ENCODE data around the gene CACNB3. TPM values are rescaled to one million over a fixed set of nuclear protein-coding genes. Genes with fewer than 3 reads are reported as not detected.

CACNB3 gene
- total and polyA plus RNA-seq, 9 of the 15 experiments (the other 6 are each of a cell fraction or from before 2014, with no cell fraction given) = 0.24 to 2.0 (median 1.5) TPM

DNA sequence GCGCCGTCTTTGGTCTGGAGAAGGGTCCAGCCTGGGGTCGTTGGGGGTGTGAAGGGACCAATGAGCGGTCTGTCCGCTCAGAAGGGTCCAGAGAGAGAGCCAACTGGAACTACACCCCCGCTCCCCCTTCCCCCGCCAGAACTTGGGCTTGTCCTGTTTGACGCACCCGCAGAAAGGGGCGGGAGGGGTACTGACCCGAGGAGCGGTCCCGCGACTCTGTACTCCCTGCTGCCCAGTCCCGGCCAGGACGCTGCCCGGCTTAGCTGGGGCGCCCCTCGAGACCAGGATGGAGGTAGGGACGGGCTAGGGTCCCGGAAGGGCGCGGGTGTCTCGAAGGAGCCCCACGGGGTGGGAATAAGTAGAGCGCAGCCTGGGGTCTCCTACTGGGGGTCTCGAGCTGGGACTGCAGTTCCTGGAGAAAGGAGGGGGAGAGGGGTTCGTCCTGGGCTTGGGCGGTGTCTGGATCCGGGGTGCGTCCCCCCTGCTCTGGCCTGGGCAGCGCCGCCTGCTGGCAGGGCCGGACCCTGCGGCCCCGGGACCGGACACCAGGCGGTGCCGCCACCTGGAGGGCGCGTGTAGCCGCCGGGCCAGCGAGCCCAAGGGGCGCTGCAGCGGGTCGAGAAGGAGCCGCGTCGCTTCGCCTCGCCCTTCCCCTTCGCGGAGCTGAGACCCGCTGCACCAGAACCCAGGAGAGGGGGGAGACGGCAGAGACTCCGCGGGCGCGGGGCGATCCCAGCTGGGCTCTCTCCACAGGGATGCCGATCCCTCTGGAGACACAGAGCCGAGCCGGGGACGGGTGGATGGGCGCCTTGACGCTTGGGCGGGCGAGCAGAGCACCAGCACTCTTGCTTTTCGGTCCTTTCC, 3.8 kb upstream of the CACNB3 start (continued):
- TF ChIP-seq NFXL1 (CRISPR knock-in tag; IDR thresholded peaks at IDR 0.05) (no peak), KDM1A (IDR thresholded peaks at IDR 0.05) (no peak), ZKSCAN8 (CRISPR knock-in tag; IDR thresholded peaks at IDR 0.05) (no peak), POLR2G (IDR thresholded peaks at IDR 0.05; ENCODE audit: low read depth, low read length) (peak; percentile 88), SAP30 (IDR thresholded peaks at IDR 0.05; ENCODE audit: borderline replicate concordance, insufficient read depth, low read depth, low read length, poor library complexity, severe bottlenecking) (no peak), CHD1 (IDR thresholded peaks at IDR 0.05; ENCODE audit: low read length) (peak; percentile 11), ZNF174 (CRISPR knock-in tag; IDR thresholded peaks at IDR 0.05) (no peak), ZNF324 (CRISPR knock-in tag; IDR thresholded peaks at IDR 0.05) (no peak), ZNF644 (tag; IDR thresholded peaks at IDR 0.05; ENCODE audit: low read depth) (no peak), MED1 (CRISPR knock-in tag; IDR thresholded peaks at IDR 0.05; ENCODE audit: borderline replicate concordance) (no peak)
- TF ChIP-seq, protein P1, sequence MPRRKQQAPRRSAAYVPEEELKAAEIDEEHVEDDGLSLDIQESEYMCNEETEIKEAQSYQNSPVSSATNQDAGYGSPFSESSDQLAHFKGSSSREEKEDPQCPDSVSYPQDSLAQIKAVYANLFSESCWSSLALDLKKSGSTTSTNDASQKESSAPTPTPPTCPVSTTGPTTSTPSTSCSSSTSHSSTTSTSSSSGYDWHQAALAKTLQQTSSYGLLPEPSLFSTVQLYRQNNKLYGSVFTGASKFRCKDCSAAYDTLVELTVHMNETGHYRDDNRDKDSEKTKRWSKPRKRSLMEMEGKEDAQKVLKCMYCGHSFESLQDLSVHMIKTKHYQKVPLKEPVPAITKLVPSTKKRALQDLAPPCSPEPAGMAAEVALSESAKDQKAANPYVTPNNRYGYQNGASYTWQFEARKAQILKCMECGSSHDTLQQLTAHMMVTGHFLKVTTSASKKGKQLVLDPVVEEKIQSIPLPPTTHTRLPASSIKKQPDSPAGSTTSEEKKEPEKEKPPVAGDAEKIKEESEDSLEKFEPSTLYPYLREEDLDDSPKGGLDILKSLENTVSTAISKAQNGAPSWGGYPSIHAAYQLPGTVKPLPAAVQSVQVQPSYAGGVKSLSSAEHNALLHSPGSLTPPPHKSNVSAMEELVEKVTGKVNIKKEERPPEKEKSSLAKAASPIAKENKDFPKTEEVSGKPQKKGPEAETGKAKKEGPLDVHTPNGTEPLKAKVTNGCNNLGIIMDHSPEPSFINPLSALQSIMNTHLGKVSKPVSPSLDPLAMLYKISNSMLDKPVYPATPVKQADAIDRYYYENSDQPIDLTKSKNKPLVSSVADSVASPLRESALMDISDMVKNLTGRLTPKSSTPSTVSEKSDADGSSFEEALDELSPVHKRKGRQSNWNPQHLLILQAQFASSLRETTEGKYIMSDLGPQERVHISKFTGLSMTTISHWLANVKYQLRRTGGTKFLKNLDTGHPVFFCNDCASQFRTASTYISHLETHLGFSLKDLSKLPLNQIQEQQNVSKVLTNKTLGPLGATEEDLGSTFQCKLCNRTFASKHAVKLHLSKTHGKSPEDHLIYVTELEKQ (CRISPR knock-in tag; IDR thresholded peaks at IDR 0.05) = no peak
- TF ChIP-seq, protein P2, sequence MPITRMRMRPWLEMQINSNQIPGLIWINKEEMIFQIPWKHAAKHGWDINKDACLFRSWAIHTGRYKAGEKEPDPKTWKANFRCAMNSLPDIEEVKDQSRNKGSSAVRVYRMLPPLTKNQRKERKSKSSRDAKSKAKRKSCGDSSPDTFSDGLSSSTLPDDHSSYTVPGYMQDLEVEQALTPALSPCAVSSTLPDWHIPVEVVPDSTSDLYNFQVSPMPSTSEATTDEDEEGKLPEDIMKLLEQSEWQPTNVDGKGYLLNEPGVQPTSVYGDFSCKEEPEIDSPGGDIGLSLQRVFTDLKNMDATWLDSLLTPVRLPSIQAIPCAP (CRISPR knock-in tag; IDR thresholded peaks at IDR 0.05; ENCODE audit: borderline replicate concordance) = no peak
- TF ChIP-seq, protein P3, sequence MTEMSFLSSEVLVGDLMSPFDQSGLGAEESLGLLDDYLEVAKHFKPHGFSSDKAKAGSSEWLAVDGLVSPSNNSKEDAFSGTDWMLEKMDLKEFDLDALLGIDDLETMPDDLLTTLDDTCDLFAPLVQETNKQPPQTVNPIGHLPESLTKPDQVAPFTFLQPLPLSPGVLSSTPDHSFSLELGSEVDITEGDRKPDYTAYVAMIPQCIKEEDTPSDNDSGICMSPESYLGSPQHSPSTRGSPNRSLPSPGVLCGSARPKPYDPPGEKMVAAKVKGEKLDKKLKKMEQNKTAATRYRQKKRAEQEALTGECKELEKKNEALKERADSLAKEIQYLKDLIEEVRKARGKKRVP (CRISPR knock-in tag; IDR thresholded peaks at IDR 0.05) = no peak
- TF ChIP-seq, protein P4, sequence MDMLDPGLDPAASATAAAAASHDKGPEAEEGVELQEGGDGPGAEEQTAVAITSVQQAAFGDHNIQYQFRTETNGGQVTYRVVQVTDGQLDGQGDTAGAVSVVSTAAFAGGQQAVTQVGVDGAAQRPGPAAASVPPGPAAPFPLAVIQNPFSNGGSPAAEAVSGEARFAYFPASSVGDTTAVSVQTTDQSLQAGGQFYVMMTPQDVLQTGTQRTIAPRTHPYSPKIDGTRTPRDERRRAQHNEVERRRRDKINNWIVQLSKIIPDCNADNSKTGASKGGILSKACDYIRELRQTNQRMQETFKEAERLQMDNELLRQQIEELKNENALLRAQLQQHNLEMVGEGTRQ (CRISPR knock-in tag; IDR thresholded peaks at IDR 0.05) = no peak
